SH-SY5Y (cell line): ENCODE measurements around the gene C1QTNF2.

Experiments used
- GATA2 ChIP-seq: IDR thresholded peaks from 2 replicates; pipeline ENCODE4 v1.6.1; 2011; ENCODE audit warnings: mild to moderate bottlenecking, low read depth, low read length
- GATA3 ChIP-seq: IDR thresholded peaks from 2 replicates; pipeline ENCODE4 v1.6.1; 2011; ENCODE audit warnings: low read depth, mild to moderate bottlenecking, low read length, moderate library complexity

GRCh38 chr5:160385496-160385895, 15.1 kb upstream of the C1QTNF2 start:
- TF ChIP-seq GATA3: no peak
- no peak for TF ChIP-seq GATA2
